CD4-positive, alpha-beta T cell treated with Interferon gamma for 1 hour (primary cell): Measurements from ENCODE around the gene EBI3.
"Not testable (repeated sequence)": the region's sequence is repeated elsewhere in the genome, so short reads cannot be mapped to it uniquely, and the experiment has no call there.

Experiments used
- DNase-seq: peaks from one replicate; pipeline ENCODE4 v3.0.0-alpha.2; 2020

EBI3 gene

GRCh38 chr19:4279530-4280422 lies 50.5 kb downstream of the EBI3 start:
- no peak for DNase-seq

- DNase-seq = no peak
Observed at GRCh38 chr19:4284176-4284958, 55.0 kb downstream of the EBI3 start.

- DNase-seq = no peak
Observed at GRCh38 chr19:4284974-4285373, 55.7 kb downstream of the EBI3 start.

GRCh38 chr19:4286141-4286540 lies 56.8 kb downstream of the EBI3 start:
- DNase-seq = not testable (repeated sequence)
